Small intestine (tissue), 7 donors: ENCODE results near the gene SPTBN4. TPM values are rescaled to one million over a fixed set of nuclear protein-coding genes. Genes with fewer than 3 reads are reported as not detected.
A peak's percentile ranks its signal among the peaks of the same experiment; 100 is the strongest.
"Not testable (repeated sequence)": the region's sequence is repeated elsewhere in the genome, so short reads cannot be mapped to it uniquely, and the experiment has no call there.

Experiments used
- DNase-seq, 2 donors: peaks; one replicate each; pipeline versions ENCODE4 v3.0.0 to v3.0.0-alpha.2; 2013
- FAIRE-seq: peaks from 2 replicates; lab custom pipeline; 2012; peaks lifted over from hg19 to GRCh38; lab: Jason Lieb, UNC
- H3K27ac ChIP-seq, 3 donors: one replicate each; pipeline ENCODE4 v1.5.1; 2013; ENCODE audit warnings: low read length in 2 of 3, mild to moderate bottlenecking in 2 of 3, control low read depth in 1 of 3, inconsistent platforms in 1 of 3, low read depth in 1 of 3, moderate library complexity in 1 of 3
- H3K27me3 ChIP-seq, 3 donors: one replicate each; pipeline ENCODE4 v1.6.1; 2013; ENCODE audit warnings: low read length in 3 of 3, inconsistent platforms in 1 of 3; ENCODE audit not compliant: control insufficient read depth in 3 of 3, insufficient read depth in 3 of 3
- H3K36me3 ChIP-seq, 3 donors: one replicate each; pipeline ENCODE4 v1.6.1; 2013; ENCODE audit warnings: low read length in 3 of 3, inconsistent platforms in 1 of 3, low read depth in 1 of 3, mild to moderate bottlenecking in 1 of 3, moderate library complexity in 1 of 3; ENCODE audit not compliant: control insufficient read depth in 3 of 3, insufficient read depth in 2 of 3
- H3K4me1 ChIP-seq, 3 donors: one replicate each; pipeline ENCODE4 v1.6.1; 2013; ENCODE audit warnings: low read length in 2 of 3, inconsistent platforms in 1 of 3, low read depth in 1 of 3, mild to moderate bottlenecking in 1 of 3, moderate library complexity in 1 of 3; ENCODE audit not compliant: control insufficient read depth in 3 of 3, insufficient read depth in 2 of 3
- H3K4me3 ChIP-seq, 3 donors: one replicate each; pipeline ENCODE4 v1.5.1; 2013; ENCODE audit warnings: low read length in 3 of 3, control low read depth in 1 of 3, inconsistent platforms in 1 of 3, low read depth in 1 of 3, mild to moderate bottlenecking in 1 of 3, moderate library complexity in 1 of 3
- H3K9me3 ChIP-seq, 2 donors: one replicate each; pipeline ENCODE4 v1.6.1; 2013; ENCODE audit warnings: low read depth in 1 of 2, low read length in 1 of 2; ENCODE audit not compliant: control insufficient read depth in 2 of 2, insufficient read depth in 1 of 2
- WGBS, 3 donors: extraction: QIAGEN DNeasy Blood & Tissue Kit; methylation state at CpG; one replicate each; pipeline ENCODE4 v1.1.7; 2013; 5-methylcytosine and 5-hydroxymethylcytosine counted together
- polyA plus RNA-seq, 4 donors: library from polyadenylated mRNA; stranded (reverse) in 3 of 4; unstranded in 1 of 4; fragments of 200-250 nt in 3 of 4; fragments of 120-200 nt in 1 of 4; gene quantifications; one replicate each; pipeline versions ENCODE4 v1.2.1 to v1.2.3, GENCODE V29; 2013
- donor health status: healthy with polysubstance abuse.
- donor health status: control.
- donor health status: control.
- donor health status: Bipolar disorder and iron deficiency.
- donor health status: healthy.

Gene SPTBN4
- polyA plus RNA-seq, 4 donors = 1.1 to 2.0 (median 1.8) TPM; not detected in 1

DNA sequence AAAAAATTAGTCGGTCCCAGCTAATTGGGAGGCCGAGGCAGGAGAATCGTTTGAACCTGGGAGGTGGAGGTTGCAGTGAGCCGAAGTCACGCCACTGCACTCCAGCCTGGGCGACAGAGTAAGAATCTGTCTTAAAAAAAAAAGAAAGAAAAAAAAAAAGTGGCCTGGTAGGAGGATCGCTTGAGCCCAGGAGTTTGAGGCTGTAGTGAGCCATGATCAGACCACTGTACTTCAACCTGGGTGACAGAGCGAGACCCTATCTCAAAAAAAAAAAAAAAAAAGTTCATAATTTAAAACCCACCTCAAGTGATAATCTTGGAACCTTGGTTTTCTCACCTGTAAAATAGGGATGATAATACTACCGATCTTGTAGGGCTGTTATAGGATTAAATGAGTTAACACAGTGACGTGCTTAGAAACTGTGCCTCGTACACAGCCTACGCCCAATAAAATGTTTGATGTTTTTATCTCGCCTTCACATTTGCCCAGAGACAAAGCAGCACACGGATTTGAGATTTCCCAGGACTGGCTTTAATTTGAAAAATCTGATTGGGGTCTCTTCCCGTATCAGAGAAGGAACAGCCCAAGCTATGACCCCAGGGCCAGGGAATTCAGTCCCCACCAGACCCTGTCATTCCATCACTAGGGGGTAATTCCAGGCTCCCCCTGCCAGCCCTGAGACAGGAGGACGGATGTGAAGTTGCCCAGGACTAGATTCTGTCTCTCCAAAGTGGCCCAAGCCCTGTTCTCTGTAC is 44.6 kb upstream of the SPTBN4 start:
- H3K27ac ChIP-seq = peak overlapping the region; percentile 98 to 100 (median 98)
- FAIRE-seq (no peak), DNase-seq (no peak)
- H3K4me1 ChIP-seq = peaks cover 0 to 23% (median 0%) of the 10 kb centered on the region in 3 donors
- no peaks in the 10 kb centered on the region for H3K9me3 ChIP-seq
- H3K4me3 ChIP-seq = no peak overlapping the region
- no peaks in the 10 kb centered on the region for H3K27me3 ChIP-seq
- WGBS, 3 donors = 63 to 73% (median 64%) methylated on average over 16 of the region's 16 CpGs
- H3K36me3 ChIP-seq = peaks cover 0 to 18% (median 4%) of the 10 kb centered on the region in 3 donors

DNA sequence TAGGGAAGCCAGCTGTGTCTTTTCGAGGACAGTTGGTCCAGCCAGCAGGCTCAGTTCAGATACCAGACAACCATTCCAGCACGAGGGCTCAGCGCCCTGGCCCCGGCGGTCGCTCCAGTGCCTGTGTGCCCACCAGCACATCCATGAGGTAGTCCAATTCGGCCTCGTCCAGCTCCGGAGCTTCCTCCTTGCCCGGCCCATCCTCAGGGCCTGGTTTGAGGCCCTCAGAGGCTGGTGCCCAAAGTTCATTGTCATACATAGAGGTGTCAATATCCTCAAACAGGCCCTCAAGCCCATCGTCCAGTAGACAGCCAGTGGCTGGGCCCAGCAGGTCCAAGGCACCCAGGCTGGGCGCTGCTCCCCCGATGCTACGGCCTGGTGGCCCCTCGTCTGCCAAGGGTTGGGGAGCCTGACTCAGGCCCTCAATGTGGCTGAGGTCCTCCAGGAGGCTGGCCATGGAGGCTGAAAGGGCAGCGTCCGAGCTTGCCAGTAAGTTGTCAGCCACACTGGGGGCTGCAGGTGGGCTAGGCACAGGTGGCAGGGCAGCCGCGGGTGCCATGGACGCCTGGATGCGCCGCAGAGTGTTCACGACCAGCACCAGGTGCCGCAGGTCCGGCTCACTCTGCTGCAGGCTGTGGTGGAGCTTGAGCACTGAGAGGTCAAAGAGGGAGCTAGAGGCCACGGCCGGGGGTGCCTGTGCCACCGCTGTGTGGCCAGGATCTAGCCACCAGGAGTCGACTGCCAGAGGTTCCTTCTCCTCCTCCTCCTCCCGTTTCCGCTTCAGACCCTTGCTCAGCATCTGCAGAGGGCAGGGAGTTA is 43.8 kb upstream of the SPTBN4 start:
- no peak for DNase-seq
- WGBS, 3 donors = 89 to 91% (median 91%) methylated on average over 30 to 31 of the region's 31 CpGs
- Histone ChIP-seq H3K27ac (peak overlapping the region in 1 of 3 donors; percentile 36), H3K4me1 (peaks cover 0 to 17% (median 0%) of the 10 kb centered on the region in 3 donors), H3K27me3 (no peaks in the 10 kb centered on the region), H3K4me3 (no peak overlapping the region), H3K36me3 (peaks cover 0 to 18% (median 4%) of the 10 kb centered on the region in 3 donors), H3K9me3 (no peaks in the 10 kb centered on the region)
- FAIRE-seq = no peak

DNA sequence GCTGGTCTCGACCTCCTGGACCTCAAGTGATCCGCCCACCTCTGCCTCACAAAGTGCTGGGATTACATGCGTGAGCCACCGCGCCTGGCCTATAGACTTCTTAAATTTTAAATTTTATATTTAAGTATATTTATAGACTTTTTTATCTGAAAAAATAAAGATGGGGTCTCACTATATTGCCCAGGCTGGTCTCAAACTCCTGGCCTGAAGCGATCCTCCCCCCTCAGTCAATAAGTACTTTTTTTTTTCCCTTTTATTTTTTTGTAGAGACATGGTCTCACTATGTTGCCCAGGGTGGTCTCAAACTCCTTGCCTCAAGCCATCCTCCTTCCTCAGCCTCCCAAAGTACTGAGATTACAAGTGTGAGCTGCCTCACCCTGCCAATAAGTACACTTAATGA is 42.9 kb upstream of the SPTBN4 start:
- Histone ChIP-seq H3K27ac (no peak overlapping the region), H3K27me3 (no peaks in the 10 kb centered on the region), H3K36me3 (peaks cover 0 to 18% (median 4%) of the 10 kb centered on the region in 3 donors), H3K4me1 (peaks cover 0 to 17% (median 0%) of the 10 kb centered on the region in 3 donors), H3K4me3 (no peak overlapping the region), H3K9me3 (no peaks in the 10 kb centered on the region)
- FAIRE-seq (no peak), DNase-seq (no peak)
- 95 to 98% (median 96%) methylated on average over 6 of the region's 6 CpGs for WGBS, 3 donors

DNA sequence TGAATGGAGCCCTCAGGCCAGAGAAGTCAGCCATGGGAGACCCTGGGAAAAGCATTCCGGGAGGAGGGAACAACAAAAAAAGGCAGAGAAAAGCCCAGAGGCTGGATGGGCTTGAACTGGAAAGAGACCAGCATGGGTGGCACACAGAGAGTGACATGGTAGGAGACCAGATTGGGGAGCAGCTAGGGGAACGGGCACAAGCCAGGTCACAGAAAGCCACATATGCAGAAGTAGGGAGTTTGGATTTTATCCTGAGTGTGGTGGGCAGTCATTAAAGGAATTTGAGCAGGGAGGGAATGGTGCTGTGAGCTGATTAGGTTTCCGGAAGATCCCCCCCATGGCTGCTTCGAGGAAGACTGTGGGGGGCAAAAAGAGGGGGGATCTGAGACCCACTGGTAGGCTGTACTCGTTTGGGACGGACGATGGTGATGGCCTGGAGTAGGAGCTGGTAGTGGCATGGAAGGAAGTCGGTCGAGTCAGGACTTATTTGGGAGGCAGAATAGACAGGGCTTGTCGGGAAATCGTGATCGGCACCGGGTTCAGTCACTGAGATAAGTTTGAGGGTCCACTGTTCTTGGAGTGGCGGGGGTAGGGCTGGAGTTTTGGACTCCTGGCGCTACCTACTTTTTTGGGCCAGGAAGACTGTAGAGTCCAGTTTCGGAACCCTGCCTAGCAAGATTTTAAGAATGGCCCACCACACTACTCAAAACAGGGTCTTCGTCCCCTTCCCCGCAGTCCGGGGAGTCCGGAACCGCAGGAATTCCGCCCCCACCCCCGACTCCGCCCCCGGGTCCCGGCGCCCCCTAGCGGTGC is 42.0 kb upstream of the SPTBN4 start:
- Histone ChIP-seq H3K27ac (peak overlapping the region; percentile 79 to 99 (median 97)), H3K36me3 (peaks cover 0 to 18% (median 4%) of the 10 kb centered on the region in 3 donors), H3K4me1 (peaks cover 0 to 17% (median 0%) of the 10 kb centered on the region in 3 donors), H3K9me3 (no peaks in the 10 kb centered on the region), H3K27me3 (no peaks in the 10 kb centered on the region), H3K4me3 (peak overlapping the region; percentile 57 to 84 (median 74))
- FAIRE-seq = no peak
- WGBS, 3 donors = 1 to 2% (median 1%) methylated on average over 20 to 28 of the region's 28 CpGs
- DNase-seq = peak; percentile 33 to 54

DNA sequence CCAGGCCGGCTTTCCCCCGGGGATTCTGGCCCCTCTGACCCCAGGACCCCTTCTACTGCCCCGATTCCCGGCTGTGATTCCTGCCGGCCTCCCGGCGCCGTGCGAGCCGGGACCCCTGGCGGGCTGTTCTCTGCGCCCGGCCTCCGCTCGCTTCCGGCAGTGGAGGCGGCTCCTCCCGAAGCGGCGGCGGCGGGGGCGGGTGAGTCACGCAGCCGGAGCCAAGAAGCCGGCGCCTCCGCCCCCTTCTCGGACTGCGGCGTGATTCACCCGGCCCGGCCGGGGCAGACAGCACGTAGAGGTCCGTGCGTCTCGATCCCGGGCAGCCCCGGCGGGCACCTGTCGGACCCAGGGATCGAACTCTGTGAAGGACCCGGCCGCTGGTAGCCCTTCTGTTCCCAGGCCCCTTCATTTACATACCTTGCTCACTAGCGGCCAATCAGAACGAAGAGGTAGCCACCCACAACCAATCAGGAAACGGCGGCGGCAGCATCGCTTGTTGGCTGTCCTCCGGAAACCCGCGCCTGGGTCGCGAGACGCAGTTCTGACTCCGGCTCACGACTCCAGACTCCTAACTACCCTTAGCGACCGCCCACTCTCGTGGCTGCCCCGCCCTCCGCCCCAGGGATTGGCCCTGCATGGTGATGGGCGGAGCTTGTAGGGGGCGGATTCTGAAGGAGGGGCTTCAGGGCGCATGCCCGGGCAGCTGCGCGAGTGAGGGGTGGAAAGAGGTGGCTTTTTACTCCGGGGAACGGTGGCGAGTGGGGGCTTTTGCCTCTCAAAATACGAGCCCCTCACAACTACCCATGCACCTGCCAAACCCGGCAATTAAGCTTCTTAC is 41.1 kb upstream of the SPTBN4 start, which contains the start of gene SERTAD1:
Gene SERTAD1 (minus strand): TSS at position 543 of the 838 bp plus-strand sequence. CDS start 2,446 bp downstream, outside the sequence.
- Histone ChIP-seq H3K36me3 (peaks cover 0 to 18% (median 4%) of the 10 kb centered on the region in 3 donors), H3K27me3 (no peaks in the 10 kb centered on the region), H3K4me1 (peaks cover 0 to 14% (median 0%) of the 10 kb centered on the region in 3 donors), H3K27ac (peak within 1 kb of the TSS; percentile 79 to 99 (median 97)), H3K4me3 (peak within 1 kb of the TSS; percentile 57 to 84 (median 74)), H3K9me3 (no peaks in the 10 kb centered on the region)
- DNase-seq (peak; percentile 100), FAIRE-seq (no peak)
- 0% methylated on average over 61 to 75 of the region's 75 CpGs for WGBS, 3 donors

GRCh38 chr19:40428197-40428596 is 38.6 kb upstream of the SPTBN4 start:
- H3K4me1 ChIP-seq = peaks cover 0 to 15% (median 0%) of the 10 kb centered on the region in 3 donors
- WGBS, 3 donors = 93 to 96% (median 96%) methylated on average over 7 of the region's 7 CpGs
- H3K9me3 ChIP-seq, H3K36me3 ChIP-seq, H3K27ac ChIP-seq, H3K4me3 ChIP-seq, FAIRE-seq, DNase-seq, H3K27me3 ChIP-seq: not testable (repeated sequence)

GRCh38 chr19:40430242-40430641 is 36.6 kb upstream of the SPTBN4 start:
- not testable (repeated sequence) for H3K9me3 ChIP-seq, H3K27ac ChIP-seq, H3K36me3 ChIP-seq, FAIRE-seq, H3K27me3 ChIP-seq, H3K4me3 ChIP-seq, DNase-seq
- WGBS, 3 donors = 96 to 97% (median 97%) methylated on average over 10 of the region's 10 CpGs
- H3K4me1 ChIP-seq = peaks cover 0 to 21% (median 0%) of the 10 kb centered on the region in 3 donors
